Liver (tissue), 9 donors: ENCODE measurements around the gene DSCAM. TPM values are rescaled to one million over a fixed set of nuclear protein-coding genes. Genes with fewer than 3 reads are reported as not detected.

Source experiments
- DNase-seq: peaks from one replicate; pipeline ENCODE4 v3.0.0-alpha.2; 2017; ENCODE audit warnings: low spot score
- H3K27ac ChIP-seq, 2 donors: one replicate each; pipeline ENCODE4 v1.7.0; 2013; ENCODE audit warnings: inconsistent platforms in 2 of 2, low read length in 2 of 2, control low read depth in 1 of 2, low read depth in 1 of 2, mild to moderate bottlenecking in 1 of 2
- H3K27me3 ChIP-seq, 4 donors: one replicate each; pipeline versions ENCODE4 v1.6.1 to v1.7.0; 2013; ENCODE audit warnings: low read length in 3 of 4, inconsistent platforms in 1 of 4, mild to moderate bottlenecking in 1 of 4, moderate library complexity in 1 of 4; ENCODE audit not compliant: control insufficient read depth in 4 of 4, insufficient read depth in 4 of 4
- H3K36me3 ChIP-seq, 4 donors: one replicate each; pipeline versions ENCODE4 v1.6.1 to v1.7.0; 2013; ENCODE audit warnings: low read length in 3 of 4, mild to moderate bottlenecking in 3 of 4, low read depth in 1 of 4, moderate library complexity in 1 of 4; ENCODE audit not compliant: control insufficient read depth in 4 of 4, insufficient read depth in 3 of 4
- H3K4me1 ChIP-seq, 4 donors: one replicate each; pipeline versions ENCODE4 v1.6.1 to v1.7.0; 2013; ENCODE audit warnings: low read length in 3 of 4, mild to moderate bottlenecking in 3 of 4, moderate library complexity in 1 of 4; ENCODE audit not compliant: control insufficient read depth in 4 of 4, insufficient read depth in 4 of 4
- H3K4me3 ChIP-seq, 3 donors: one replicate each; pipeline versions ENCODE4 v1.6.1 to v1.7.0; 2013; ENCODE audit warnings: low read length in 3 of 3, control low read depth in 1 of 3, low read depth in 1 of 3, mild to moderate bottlenecking in 1 of 3
- H3K9ac ChIP-seq, 2 donors: one replicate each; pipeline ENCODE4 v1.7.0; 2013; ENCODE audit warnings: low read length in 2 of 2, mild to moderate bottlenecking in 2 of 2, moderate library complexity in 2 of 2, control low read depth in 1 of 2, low read depth in 1 of 2
- H3K9me3 ChIP-seq, 4 donors: one replicate each; pipeline versions ENCODE4 v1.6.1 to v1.7.0; 2013; ENCODE audit warnings: low read length in 3 of 4; ENCODE audit not compliant: control insufficient read depth in 4 of 4
- EGR1 ChIP-seq, 2 donors: IDR thresholded peaks; 2 replicates each; pipeline ENCODE4 v1.6.1; 2016 to 2018; ENCODE audit warnings: antibody characterized with exemption in 2 of 2, low read depth in 2 of 2
- FOXA1 ChIP-seq: IDR thresholded peaks from 2 replicates; pipeline ENCODE4 v1.6.1; 2016; ENCODE audit warnings: antibody characterized with exemption
- FOXA2 ChIP-seq: IDR thresholded peaks from 2 replicates; pipeline ENCODE4 v1.6.1; 2016; ENCODE audit warnings: antibody characterized with exemption
- GABPA ChIP-seq, 2 donors: IDR thresholded peaks in 1 of 2; conservative IDR thresholded peaks in 1 of 2; 2 replicates each; pipeline ENCODE4 v1.6.1; 2016; ENCODE audit warnings: antibody characterized with exemption in 2 of 2, mild to moderate bottlenecking in 1 of 2, moderate library complexity in 1 of 2
- HNF4A ChIP-seq, 2 donors: conservative IDR thresholded peaks; 2 replicates each; pipeline ENCODE4 v1.6.1; 2016; ENCODE audit warnings: antibody characterized with exemption in 2 of 2, mild to moderate bottlenecking in 2 of 2
- HNF4G ChIP-seq: IDR thresholded peaks from 2 replicates; pipeline ENCODE4 v1.6.1; 2016; ENCODE audit warnings: antibody characterized with exemption
- JUND ChIP-seq, 2 donors: IDR thresholded peaks; 2 replicates each; pipeline ENCODE4 v1.6.1; 2016; ENCODE audit warnings: antibody characterized with exemption in 2 of 2
- NR2F2 ChIP-seq: IDR thresholded peaks from 2 replicates; pipeline ENCODE4 v1.6.1; 2016; ENCODE audit warnings: antibody characterized with exemption
- RAD21 ChIP-seq, 2 donors: IDR thresholded peaks; 2 replicates each; pipeline ENCODE4 v1.6.1; 2016; ENCODE audit warnings: antibody characterized with exemption in 2 of 2, mild to moderate bottlenecking in 2 of 2
- REST ChIP-seq: IDR thresholded peaks from 2 replicates; pipeline ENCODE4 v1.6.1; 2016; ENCODE audit warnings: antibody characterized with exemption, mild to moderate bottlenecking
- RXRA ChIP-seq, 2 donors: IDR thresholded peaks; 2 replicates each; pipeline ENCODE4 v1.6.1; 2017 to 2018; ENCODE audit warnings: antibody characterized with exemption in 2 of 2, mild to moderate bottlenecking in 1 of 2
- SP1 ChIP-seq: IDR thresholded peaks from 2 replicates; pipeline ENCODE4 v1.6.1; 2018; ENCODE audit warnings: antibody characterized with exemption, mild to moderate bottlenecking
- TAF1 ChIP-seq: conservative IDR thresholded peaks from 2 replicates; pipeline ENCODE4 v1.6.1; 2016; ENCODE audit warnings: antibody characterized with exemption, mild to moderate bottlenecking
- YY1 ChIP-seq: IDR thresholded peaks from 2 replicates; pipeline ENCODE4 v1.6.1; 2016; ENCODE audit warnings: antibody characterized with exemption, mild to moderate bottlenecking
- WGBS: extraction: QIAGEN DNeasy Blood & Tissue Kit; methylation state at CpG from one replicate; pipeline ENCODE4 v1.1.7; 2013; 5-methylcytosine and 5-hydroxymethylcytosine counted together
- polyA plus RNA-seq, 2 donors: library from polyadenylated mRNA; stranded (reverse) in 1 of 2; unstranded in 1 of 2; fragments of 200-250 nt in 1 of 2; fragments of >200 nt in 1 of 2; fragmentation: Nextera tagmentation in 1 of 2; extraction: Ambion mirVana in 1 of 2; gene quantifications; one replicate each; pipeline versions ENCODE4 v1.2.1 to v1.2.3, GENCODE V29; 2013 to 2015
- total RNA-seq, 2 donors: library from RNA; depleted of rRNA; stranded (reverse); fragments of >200 nt; gene quantifications; one replicate each; pipeline ENCODE4 v1.2.3, GENCODE V29; 2014
- TF ChIP-seq, protein P1 (sequence below): IDR thresholded peaks from 2 replicates; pipeline ENCODE4 v1.6.1; 2016; ENCODE audit warnings: antibody characterized with exemption
- TF ChIP-seq, protein P2 (sequence below): IDR thresholded peaks from 2 replicates; pipeline ENCODE4 v1.6.1; 2016; ENCODE audit warnings: antibody characterized with exemption
- TF ChIP-seq, protein P3 (sequence below): fragments of 150-350 bp; IDR thresholded peaks from 2 replicates; pipeline ENCODE4 v1.5.1; 2017; ENCODE audit warnings: improper control_type of control experiment, low read depth, low read length; ENCODE audit not compliant: missing input control
- donor health status: healthy.
- donor health status: healthy.
- donor health status: healthy.
- donor health status: healthy.
- donor health status: healthy.

DSCAM gene
- total and polyA plus RNA-seq, 4 donors, result 0.02 to 0.23 (median 0.10) TPM

DNA sequence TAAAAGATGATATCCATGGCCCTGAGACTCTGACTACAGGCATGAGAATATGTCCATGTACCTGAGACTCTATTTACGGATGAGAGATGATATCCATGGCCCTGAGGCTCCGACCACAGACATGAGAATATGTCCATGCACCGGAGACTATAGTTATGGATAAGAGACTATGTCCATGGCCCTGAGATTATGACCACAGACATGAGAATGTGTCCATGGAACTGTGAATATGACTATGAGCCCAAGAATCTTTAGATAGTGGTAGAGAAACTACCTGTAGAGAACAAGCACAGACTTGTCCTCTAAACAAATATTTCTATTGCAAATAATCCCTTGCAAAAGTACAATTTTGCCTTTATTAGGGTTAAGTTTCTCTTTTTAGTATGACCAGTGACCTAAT is 716.5 kb downstream of the DSCAM start:
- H3K36me3 ChIP-seq, result no peaks in the 10 kb centered on the region
- H3K4me1 ChIP-seq, result no peaks in the 10 kb centered on the region
- TF ChIP-seq FOXA2 (no peak), RXRA (IDR thresholded peaks at IDR 0.05) (no peak)
- H3K27ac ChIP-seq, result no peak overlapping the region
- no peak overlapping the region for H3K9ac ChIP-seq
- peaks cover 0 to 3% (median 1%) of the 10 kb centered on the region in 4 donors for H3K27me3 ChIP-seq
- DNase-seq, result no peak
- peaks cover 0 to 2% (median under 1%) of the 10 kb centered on the region in 4 donors for H3K9me3 ChIP-seq
- 90% methylated on average over 3 of the region's 3 CpGs for WGBS
- no peak overlapping the region for H3K4me3 ChIP-seq

GRCh38 chr21:40129809-40130208 is 717.1 kb downstream of the DSCAM start:
- H3K27ac ChIP-seq, result no peak overlapping the region
- DNase-seq, result no peak
- 88% methylated on average over 1 of the region's 1 CpG for WGBS
- H3K9ac ChIP-seq, result no peak overlapping the region
- peaks cover 0 to 3% (median 1%) of the 10 kb centered on the region in 4 donors for H3K27me3 ChIP-seq
- TF ChIP-seq HNF4A (conservative IDR thresholded peaks at IDR 0.05) (no peak), FOXA1 (no peak), EGR1 (IDR thresholded peaks at IDR 0.05; ENCODE audit: low read depth in 2 of 2) (no peak), RAD21 (IDR thresholded peaks at IDR 0.05) (no peak), FOXA2 (no peak), RXRA (IDR thresholded peaks at IDR 0.05) (no peak), REST (no peak), HNF4G (no peak), SP1 (no peak), NR2F2 (no peak)
- TF ChIP-seq, protein P1, sequence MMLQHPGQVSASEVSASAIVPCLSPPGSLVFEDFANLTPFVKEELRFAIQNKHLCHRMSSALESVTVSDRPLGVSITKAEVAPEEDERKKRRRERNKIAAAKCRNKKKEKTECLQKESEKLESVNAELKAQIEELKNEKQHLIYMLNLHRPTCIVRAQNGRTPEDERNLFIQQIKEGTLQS, result no peak
- TF ChIP-seq, protein P2, sequence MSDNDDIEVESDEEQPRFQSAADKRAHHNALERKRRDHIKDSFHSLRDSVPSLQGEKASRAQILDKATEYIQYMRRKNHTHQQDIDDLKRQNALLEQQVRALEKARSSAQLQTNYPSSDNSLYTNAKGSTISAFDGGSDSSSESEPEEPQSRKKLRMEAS, result no peak
- peaks cover 0 to 2% (median under 1%) of the 10 kb centered on the region in 4 donors for H3K9me3 ChIP-seq
- H3K36me3 ChIP-seq, result no peaks in the 10 kb centered on the region
- no peaks in the 10 kb centered on the region for H3K4me1 ChIP-seq
- no peak overlapping the region for H3K4me3 ChIP-seq

DNA sequence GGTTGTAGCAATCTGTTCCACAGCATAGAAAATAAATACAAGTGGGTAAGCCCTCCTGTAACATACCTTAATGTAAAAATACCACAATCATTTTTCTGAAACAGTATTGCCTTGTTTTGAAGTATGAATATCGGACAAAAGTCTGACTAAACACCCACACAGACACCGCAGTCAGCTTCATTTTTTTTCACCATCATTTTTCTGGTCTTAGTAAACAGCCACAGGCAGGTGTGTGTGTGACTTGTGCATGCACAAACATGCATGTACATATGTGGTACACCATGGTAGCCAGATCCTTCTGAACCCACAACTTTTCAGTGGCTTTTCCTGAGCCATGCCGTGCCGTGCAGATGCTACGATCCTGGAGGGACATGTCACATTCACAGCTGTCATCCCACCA is 718.1 kb downstream of the DSCAM start:
- H3K27me3 ChIP-seq, result peaks cover 0 to 3% (median 1%) of the 10 kb centered on the region in 4 donors
- WGBS, result 87% methylated on average over 5 of the region's 5 CpGs
- TF ChIP-seq SP1 (no peak), GABPA (IDR thresholded peaks at IDR 0.05 in 1 of 2, conservative IDR thresholded peaks at IDR 0.05 in 1 of 2) (no peak), TAF1 (no peak), YY1 (no peak), EGR1 (IDR thresholded peaks at IDR 0.05; ENCODE audit: low read depth in 2 of 2) (no peak), HNF4G (no peak), FOXA2 (no peak), NR2F2 (no peak), JUND (IDR thresholded peaks at IDR 0.05) (no peak)
- TF ChIP-seq, protein P2, result no peak
- TF ChIP-seq, protein P3, sequence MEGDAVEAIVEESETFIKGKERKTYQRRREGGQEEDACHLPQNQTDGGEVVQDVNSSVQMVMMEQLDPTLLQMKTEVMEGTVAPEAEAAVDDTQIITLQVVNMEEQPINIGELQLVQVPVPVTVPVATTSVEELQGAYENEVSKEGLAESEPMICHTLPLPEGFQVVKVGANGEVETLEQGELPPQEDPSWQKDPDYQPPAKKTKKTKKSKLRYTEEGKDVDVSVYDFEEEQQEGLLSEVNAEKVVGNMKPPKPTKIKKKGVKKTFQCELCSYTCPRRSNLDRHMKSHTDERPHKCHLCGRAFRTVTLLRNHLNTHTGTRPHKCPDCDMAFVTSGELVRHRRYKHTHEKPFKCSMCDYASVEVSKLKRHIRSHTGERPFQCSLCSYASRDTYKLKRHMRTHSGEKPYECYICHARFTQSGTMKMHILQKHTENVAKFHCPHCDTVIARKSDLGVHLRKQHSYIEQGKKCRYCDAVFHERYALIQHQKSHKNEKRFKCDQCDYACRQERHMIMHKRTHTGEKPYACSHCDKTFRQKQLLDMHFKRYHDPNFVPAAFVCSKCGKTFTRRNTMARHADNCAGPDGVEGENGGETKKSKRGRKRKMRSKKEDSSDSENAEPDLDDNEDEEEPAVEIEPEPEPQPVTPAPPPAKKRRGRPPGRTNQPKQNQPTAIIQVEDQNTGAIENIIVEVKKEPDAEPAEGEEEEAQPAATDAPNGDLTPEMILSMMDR, result no peak
- TF ChIP-seq, protein P1, result no peak
- no peak overlapping the region for H3K9ac ChIP-seq
- H3K27ac ChIP-seq, result no peak overlapping the region
- H3K36me3 ChIP-seq, result no peaks in the 10 kb centered on the region
- no peaks in the 10 kb centered on the region for H3K4me1 ChIP-seq
- H3K9me3 ChIP-seq, result peaks cover 0 to 2% (median under 1%) of the 10 kb centered on the region in 4 donors
- DNase-seq, result no peak
- no peak overlapping the region for H3K4me3 ChIP-seq
